Measurements from ENCODE around the gene S100A12. TPM values are rescaled to one million over a fixed set of nuclear protein-coding genes. Genes with fewer than 3 reads are reported as not detected.

Gene S100A12
- total and polyA plus RNA-seq, 2 experiments from 2014 or later, result not detected

GRCh38 chr1:153394391-153394790 lies 19.0 kb upstream of the S100A12 start:
- DNase-seq (ENCODE audit: low spot score), result no peak
- TF ChIP-seq CTCF (IDR thresholded peaks at IDR 0.05; ENCODE audit: poor library complexity) (no peak), EZH2 (IDR thresholded peaks at IDR 0.05; ENCODE audit: borderline replicate concordance) (no peak), EZH2phosphoT487 (IDR thresholded peaks at IDR 0.05; ENCODE audit: low read depth, severe bottlenecking, unreplicated experiment) (no peak)
- H3K79me2 ChIP-seq, result no peaks in the 10 kb centered on the region
- H3K27ac ChIP-seq, result no peak overlapping the region
- H3K9me3 ChIP-seq (ENCODE audit: low read depth), result no peaks in the 10 kb centered on the region
- H3K27me3 ChIP-seq, result no peaks in the 10 kb centered on the region
- no peak overlapping the region for H2AFZ ChIP-seq
- H3K4me2 ChIP-seq, result no peak overlapping the region
- whole genome bisulfite sequencing (ENCODE audit: low lambda C conversion rate, missing lambda C conversion rate), result 78% methylated on average over 5 of the region's 5 CpGs
- no peaks in the 10 kb centered on the region for H4K20me1 ChIP-seq (ENCODE audit: insufficient read depth, poor library complexity, severe bottlenecking)
- H3K9me2 ChIP-seq (replicated peaks; ENCODE audit: insufficient read depth), result no peaks in the 10 kb centered on the region
- H3K36me3 ChIP-seq (replicated peaks; ENCODE audit: insufficient read depth, low read depth), result no peaks in the 10 kb centered on the region
- no peaks in the 10 kb centered on the region for H3K4me1 ChIP-seq (ENCODE audit: insufficient read depth)
- no peak overlapping the region for H3K4me3 ChIP-seq

DNA sequence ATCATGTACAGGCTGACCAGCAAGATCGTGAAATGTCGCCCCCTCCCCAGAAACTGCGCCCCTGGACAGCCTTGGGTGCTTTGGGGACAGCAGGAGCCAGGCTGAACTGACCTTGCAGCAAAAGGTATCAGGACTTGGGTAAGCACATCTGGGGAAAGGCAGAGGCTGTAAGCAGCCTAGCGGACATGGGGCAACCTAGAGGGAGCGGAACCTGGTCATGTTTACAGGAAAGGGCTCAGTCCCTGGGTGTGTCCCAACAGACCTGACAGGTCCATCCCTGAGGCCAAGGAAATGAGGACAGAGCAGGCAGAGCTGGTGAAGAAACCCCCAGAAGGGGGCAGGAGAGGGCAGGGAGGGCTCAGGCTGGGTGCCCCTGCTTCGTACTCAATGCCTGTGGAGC lies 18.5 kb upstream of the S100A12 start:
- no peaks in the 10 kb centered on the region for H3K27me3 ChIP-seq
- no peaks in the 10 kb centered on the region for H3K9me2 ChIP-seq (replicated peaks; ENCODE audit: insufficient read depth)
- no peaks in the 10 kb centered on the region for H3K9me3 ChIP-seq (ENCODE audit: low read depth)
- no peak for TF ChIP-seq CTCF (IDR thresholded peaks at IDR 0.05; ENCODE audit: poor library complexity)
- no peak for TF ChIP-seq EZH2 (IDR thresholded peaks at IDR 0.05; ENCODE audit: borderline replicate concordance)
- no peak overlapping the region for H3K27ac ChIP-seq
- WGBS (ENCODE audit: low lambda C conversion rate, missing lambda C conversion rate), result 77% methylated on average over 6 of the region's 6 CpGs
- no peak for DNase-seq (ENCODE audit: low spot score)
- no peaks in the 10 kb centered on the region for H3K36me3 ChIP-seq (replicated peaks; ENCODE audit: insufficient read depth, low read depth)
- H2AFZ ChIP-seq, result no peak overlapping the region
- no peaks in the 10 kb centered on the region for H3K79me2 ChIP-seq
- H4K20me1 ChIP-seq (ENCODE audit: insufficient read depth, poor library complexity, severe bottlenecking), result no peaks in the 10 kb centered on the region
- H3K4me3 ChIP-seq, result no peak overlapping the region
- no peak overlapping the region for H3K4me2 ChIP-seq
- H3K4me1 ChIP-seq (ENCODE audit: insufficient read depth), result no peaks in the 10 kb centered on the region

GRCh38 chr1:153392822-153393221 lies 17.4 kb upstream of the S100A12 start:
- WGBS (ENCODE audit: low lambda C conversion rate, missing lambda C conversion rate), result 90% methylated on average over 3 of the region's 3 CpGs
- Histone ChIP-seq H2AFZ (no peak overlapping the region), H3K9me3 (ENCODE audit: low read depth) (no peaks in the 10 kb centered on the region), H3K9me2 (replicated peaks; ENCODE audit: insufficient read depth) (no peaks in the 10 kb centered on the region), H3K27ac (no peak overlapping the region), H4K20me1 (ENCODE audit: insufficient read depth, poor library complexity, severe bottlenecking) (no peaks in the 10 kb centered on the region), H3K27me3 (no peaks in the 10 kb centered on the region), H3K36me3 (replicated peaks; ENCODE audit: insufficient read depth, low read depth) (no peaks in the 10 kb centered on the region), H3K79me2 (no peaks in the 10 kb centered on the region), H3K4me3 (no peak overlapping the region), H3K4me2 (no peak overlapping the region), H3K4me1 (ENCODE audit: insufficient read depth) (no peaks in the 10 kb centered on the region)
- TF ChIP-seq CTCF (IDR thresholded peaks at IDR 0.05; ENCODE audit: poor library complexity), result no peak
- no peak for TF ChIP-seq EZH2 (IDR thresholded peaks at IDR 0.05; ENCODE audit: borderline replicate concordance)
- no peak for TF ChIP-seq EZH2phosphoT487 (IDR thresholded peaks at IDR 0.05; ENCODE audit: low read depth, severe bottlenecking, unreplicated experiment)
- no peak for DNase-seq (ENCODE audit: low spot score)

- no peaks in the 10 kb centered on the region for H3K27me3 ChIP-seq
- DNase-seq (ENCODE audit: low spot score), result no peak
- no peaks in the 10 kb centered on the region for H3K36me3 ChIP-seq (replicated peaks; ENCODE audit: insufficient read depth, low read depth)
- no peaks in the 10 kb centered on the region for H3K79me2 ChIP-seq
- no peaks in the 10 kb centered on the region for H3K9me3 ChIP-seq (ENCODE audit: low read depth)
- no peak overlapping the region for H3K4me3 ChIP-seq
- no peak overlapping the region for H3K4me2 ChIP-seq
- no peaks in the 10 kb centered on the region for H4K20me1 ChIP-seq (ENCODE audit: insufficient read depth, poor library complexity, severe bottlenecking)
- no peaks in the 10 kb centered on the region for H3K4me1 ChIP-seq (ENCODE audit: insufficient read depth)
- no peaks in the 10 kb centered on the region for H3K9me2 ChIP-seq (replicated peaks; ENCODE audit: insufficient read depth)
- no peak overlapping the region for H2AFZ ChIP-seq
- TF ChIP-seq EZH2 (IDR thresholded peaks at IDR 0.05; ENCODE audit: borderline replicate concordance) (no peak), CTCF (IDR thresholded peaks at IDR 0.05; ENCODE audit: poor library complexity) (no peak), EZH2phosphoT487 (IDR thresholded peaks at IDR 0.05; ENCODE audit: low read depth, severe bottlenecking, unreplicated experiment) (no peak)
- no peak overlapping the region for H3K27ac ChIP-seq
- WGBS (ENCODE audit: low lambda C conversion rate, missing lambda C conversion rate), result 68% methylated on average over 3 of the region's 3 CpGs
Observed at GRCh38 chr1:153392258-153392657, 16.8 kb upstream of the S100A12 start.

All from hepatocyte (in vitro differentiated cells).